ENCODE data around the gene PGGHG.

PGGHG gene

DNA sequence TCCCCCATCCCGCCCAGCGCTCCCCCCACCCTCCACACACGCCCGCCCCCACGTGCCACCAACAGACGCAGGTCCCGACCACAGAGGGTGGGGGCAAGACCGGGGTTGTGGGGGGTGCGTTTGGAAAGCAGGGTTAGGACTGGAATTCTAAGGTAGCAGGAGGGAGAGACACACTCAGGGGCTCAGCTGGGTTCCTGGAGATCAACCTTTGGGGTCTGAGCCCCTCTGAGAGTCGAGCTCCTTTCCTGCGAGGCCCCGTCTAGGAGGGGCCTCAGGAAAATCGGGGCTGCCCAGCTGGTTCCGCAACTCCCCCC lies 429 bp downstream of the PGGHG start:
- TF ChIP-seq POLR2AphosphoS5 (IDR thresholded peaks at IDR 0.05; ENCODE audit: low read depth, low read length): no peak
- TF ChIP-seq POLR2A (IDR thresholded peaks at IDR 0.05; ENCODE audit: low read depth, low read length): no peak
- no peak for TF ChIP-seq TAF1 (IDR thresholded peaks at IDR 0.05; ENCODE audit: borderline replicate concordance, low read depth, low read length)
- DNase-seq (ENCODE audit: insufficient read length) (no peak), FAIRE-seq (peak; percentile 83)

DNA sequence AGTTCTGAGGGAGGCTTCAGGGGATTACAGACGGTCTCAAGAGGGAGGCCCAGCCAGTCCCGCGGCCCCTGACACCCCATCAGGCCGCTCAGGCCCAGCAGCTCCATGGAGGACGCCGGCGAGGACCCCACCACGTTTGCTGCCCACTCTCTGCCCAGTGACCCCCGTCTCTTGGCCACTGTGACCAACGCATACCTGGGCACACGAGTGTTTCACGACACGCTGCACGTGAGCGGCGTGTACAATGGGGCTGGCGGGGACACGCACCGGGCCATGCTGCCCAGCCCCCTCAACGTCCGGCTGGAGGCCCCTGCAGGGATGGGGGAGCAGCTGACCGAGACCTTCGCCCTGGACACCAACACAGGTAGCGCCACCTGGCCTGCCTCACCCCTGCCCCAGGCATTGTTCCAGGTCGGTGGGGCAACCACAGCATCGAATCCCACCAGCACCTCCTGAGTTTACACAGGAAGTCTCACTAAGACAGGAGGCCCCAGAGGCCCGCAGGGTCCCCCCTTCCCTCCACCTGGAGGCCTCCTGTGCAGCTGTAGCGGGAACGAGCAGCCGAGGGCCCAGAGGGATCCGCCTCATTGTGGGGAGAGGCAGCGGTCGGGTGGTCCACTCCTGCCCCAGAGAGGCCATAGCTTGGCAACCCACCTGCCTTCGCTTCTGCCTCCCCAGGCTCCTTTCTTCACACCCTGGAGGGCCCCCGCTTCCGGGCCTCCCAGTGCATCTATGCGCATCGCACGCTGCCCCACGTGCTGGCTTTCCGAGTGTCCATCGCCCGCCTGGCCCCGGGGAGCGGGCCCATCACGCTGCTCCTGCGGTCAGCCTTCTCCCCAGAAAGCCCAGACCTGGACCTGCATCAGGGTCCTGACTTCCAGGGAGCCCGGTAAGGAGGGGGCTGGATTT lies 1.0 kb downstream of the PGGHG start:
- FAIRE-seq (no peak), DNase-seq (ENCODE audit: insufficient read length) (no peak)
- TF ChIP-seq POLR2AphosphoS5 (IDR thresholded peaks at IDR 0.05; ENCODE audit: low read depth, low read length) (no peak), TAF1 (IDR thresholded peaks at IDR 0.05; ENCODE audit: borderline replicate concordance, low read depth, low read length) (no peak), POLR2A (IDR thresholded peaks at IDR 0.05; ENCODE audit: low read depth, low read length) (no peak)

DNA sequence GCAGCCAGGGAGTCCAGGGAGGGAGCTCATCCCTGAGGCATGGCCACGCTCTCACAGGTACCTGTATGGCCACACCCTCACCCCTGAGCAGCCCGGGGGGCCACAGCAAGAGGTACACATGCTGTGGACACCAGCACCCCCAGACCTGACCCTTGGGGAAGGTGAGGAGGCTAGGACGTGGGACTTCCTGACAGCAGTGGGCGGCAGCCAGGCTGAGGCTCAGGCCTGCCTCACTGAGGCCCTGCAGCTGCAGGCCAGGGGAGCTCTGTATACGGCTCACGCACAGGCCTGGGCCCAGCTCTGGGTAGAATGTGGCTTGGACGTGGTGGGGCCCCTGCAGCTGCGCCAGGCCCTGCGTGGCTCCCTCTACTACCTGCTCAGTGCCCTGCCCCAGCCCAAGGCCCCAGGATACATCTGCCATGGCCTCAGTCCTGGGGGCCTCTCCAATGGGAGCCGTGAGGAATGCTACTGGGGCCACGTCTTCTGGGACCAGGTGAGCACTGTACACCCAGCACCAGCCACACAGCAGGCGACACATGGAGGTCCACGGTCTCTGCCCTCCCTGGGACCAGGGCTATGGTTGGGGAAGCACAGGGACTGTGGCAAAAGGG lies 1.8 kb downstream of the PGGHG start:
- no peak for TF ChIP-seq POLR2AphosphoS5 (IDR thresholded peaks at IDR 0.05; ENCODE audit: low read depth, low read length)
- TF ChIP-seq TAF1 (IDR thresholded peaks at IDR 0.05; ENCODE audit: borderline replicate concordance, low read depth, low read length): no peak
- no peak for TF ChIP-seq POLR2A (IDR thresholded peaks at IDR 0.05; ENCODE audit: low read depth, low read length)
- no peak for FAIRE-seq

DNA sequence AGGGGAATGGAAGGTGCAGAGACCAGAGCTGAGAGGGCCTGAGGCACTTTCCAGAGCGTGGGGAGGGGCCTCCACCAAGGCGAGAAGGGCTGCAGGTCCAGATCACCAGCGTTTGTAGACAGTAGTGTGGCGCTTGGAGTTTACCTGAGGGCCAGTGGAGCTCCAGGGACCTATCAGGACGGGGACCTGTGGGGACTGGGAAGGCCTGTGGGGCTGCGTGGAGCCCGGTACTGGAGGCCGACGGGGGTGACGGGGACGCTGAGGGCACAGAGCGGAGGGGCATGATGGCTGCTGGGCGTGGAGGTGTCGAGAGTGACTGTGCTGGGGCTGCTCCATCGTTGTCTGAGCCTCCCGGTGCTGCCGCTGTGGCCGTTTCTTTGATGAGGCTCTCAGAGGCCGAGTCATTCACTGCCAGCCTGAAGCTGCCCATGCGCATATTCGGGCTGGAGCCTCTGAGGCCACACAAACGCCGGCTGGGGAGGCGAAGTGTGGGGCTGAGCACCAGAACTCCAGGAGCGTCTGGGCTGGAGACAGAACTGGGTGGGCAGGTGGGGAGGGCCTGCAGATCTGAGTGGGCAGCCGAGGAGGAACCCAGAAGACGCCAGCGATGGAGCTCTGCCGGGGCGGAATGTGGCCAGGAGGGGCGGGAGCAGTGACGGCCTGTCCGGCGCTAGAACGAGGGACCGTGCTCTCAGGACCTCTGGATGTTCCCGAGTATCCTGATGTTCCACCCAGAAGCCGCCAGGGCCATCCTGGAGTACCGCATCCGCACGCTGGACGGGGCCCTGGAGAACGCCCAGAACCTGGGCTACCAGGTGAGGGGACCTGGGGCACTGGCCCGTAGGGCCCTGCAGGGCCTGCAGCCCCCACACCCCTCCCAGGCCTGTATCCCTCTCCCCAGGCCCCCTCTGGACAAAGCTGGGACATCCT lies 2.6 kb downstream of the PGGHG start:
- FAIRE-seq (no peak), DNase-seq (ENCODE audit: insufficient read length) (no peak)
- no peak for TF ChIP-seq POLR2AphosphoS5 (IDR thresholded peaks at IDR 0.05; ENCODE audit: low read depth, low read length)
- no peak for TF ChIP-seq TAF1 (IDR thresholded peaks at IDR 0.05; ENCODE audit: borderline replicate concordance, low read depth, low read length)
- no peak for TF ChIP-seq POLR2A (IDR thresholded peaks at IDR 0.05; ENCODE audit: low read depth, low read length)

More for the DNA sequence above, 1.8 kb downstream of the PGGHG start:
- no peak for DNase-seq (ENCODE audit: insufficient read length)

DNA sequence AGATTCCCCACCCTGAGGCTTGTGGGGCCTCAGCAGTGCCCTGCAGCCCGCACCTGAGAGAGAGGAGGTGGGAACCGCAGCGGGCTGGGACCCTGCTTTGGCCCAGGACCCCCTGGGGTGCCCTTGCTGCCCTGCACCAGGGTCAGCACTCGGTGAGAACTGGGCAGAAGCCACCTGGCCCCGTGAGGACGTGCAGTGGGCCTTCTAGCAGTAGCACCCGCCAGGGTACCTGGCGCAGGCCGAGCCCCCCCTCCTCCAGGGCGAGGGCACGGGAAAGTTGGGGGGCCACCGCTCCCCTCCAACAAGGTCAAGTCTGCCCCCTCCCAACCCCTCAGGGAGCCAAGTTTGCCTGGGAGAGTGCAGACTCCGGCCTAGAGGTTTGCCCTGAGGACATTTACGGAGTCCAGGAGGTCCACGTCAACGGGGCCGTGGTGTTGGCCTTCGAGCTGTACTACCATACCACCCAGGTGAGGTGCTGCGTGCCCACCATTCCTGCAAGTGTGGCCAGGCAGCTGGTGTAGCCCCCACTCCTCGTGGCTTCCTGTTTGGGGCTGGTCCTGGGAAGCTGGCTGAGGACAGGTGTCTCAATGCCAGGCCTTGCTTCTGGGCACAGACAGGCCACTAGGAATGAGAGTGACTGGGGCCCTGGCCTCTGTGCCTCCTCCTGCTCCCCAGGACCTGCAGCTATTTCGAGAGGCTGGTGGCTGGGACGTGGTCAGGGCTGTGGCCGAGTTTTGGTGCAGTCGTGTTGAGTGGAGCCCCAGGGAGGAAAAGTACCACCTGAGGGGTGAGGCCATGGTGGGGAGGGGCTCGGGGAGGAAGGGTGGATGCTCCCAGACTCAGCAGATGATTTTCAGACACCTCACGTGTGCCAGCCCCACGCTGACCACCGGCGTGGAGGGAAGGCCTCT lies 3.5 kb downstream of the PGGHG start:
- FAIRE-seq (no peak), DNase-seq (ENCODE audit: insufficient read length) (no peak)
- TF ChIP-seq TAF1 (IDR thresholded peaks at IDR 0.05; ENCODE audit: borderline replicate concordance, low read depth, low read length): no peak
- no peak for TF ChIP-seq POLR2AphosphoS5 (IDR thresholded peaks at IDR 0.05; ENCODE audit: low read depth, low read length)
- no peak for TF ChIP-seq POLR2A (IDR thresholded peaks at IDR 0.05; ENCODE audit: low read depth, low read length)

DNA sequence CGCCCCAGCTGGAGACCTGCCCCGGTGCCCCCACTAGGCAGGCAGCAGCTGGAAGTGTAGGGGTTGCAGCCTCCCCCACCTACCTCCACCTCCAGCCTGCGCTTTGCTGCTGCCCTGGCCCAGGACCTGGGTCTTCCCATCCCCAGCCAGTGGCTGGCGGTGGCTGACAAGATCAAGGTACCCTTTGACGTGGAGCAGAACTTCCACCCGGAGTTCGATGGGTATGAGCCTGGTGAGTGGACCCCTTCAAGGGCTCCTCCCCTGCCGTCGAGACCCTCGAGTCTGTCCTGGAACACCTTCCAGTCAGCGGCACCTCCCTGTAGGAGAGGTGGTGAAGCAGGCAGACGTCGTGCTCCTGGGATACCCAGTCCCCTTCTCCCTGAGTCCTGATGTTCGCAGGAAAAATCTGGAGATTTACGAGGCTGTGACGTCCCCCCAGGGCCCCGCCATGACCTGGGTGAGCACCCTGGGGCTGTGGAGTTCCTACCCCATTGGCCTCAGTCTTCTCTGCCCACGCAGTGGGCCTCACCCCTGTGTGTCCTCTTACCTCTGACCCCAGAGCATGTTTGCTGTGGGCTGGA lies 4.4 kb downstream of the PGGHG start:
- DNase-seq (ENCODE audit: insufficient read length): no peak
- no peak for TF ChIP-seq TAF1 (IDR thresholded peaks at IDR 0.05; ENCODE audit: borderline replicate concordance, low read depth, low read length)
- TF ChIP-seq POLR2AphosphoS5 (IDR thresholded peaks at IDR 0.05; ENCODE audit: low read depth, low read length): no peak
- no peak for TF ChIP-seq POLR2A (IDR thresholded peaks at IDR 0.05; ENCODE audit: low read depth, low read length)
- FAIRE-seq: no peak

- no peak for DNase-seq (ENCODE audit: insufficient read length)
- no peak for FAIRE-seq
- no peak for TF ChIP-seq TAF1 (IDR thresholded peaks at IDR 0.05; ENCODE audit: borderline replicate concordance, low read depth, low read length)
- TF ChIP-seq POLR2AphosphoS5 (IDR thresholded peaks at IDR 0.05; ENCODE audit: low read depth, low read length): no peak
- no peak for TF ChIP-seq POLR2A (IDR thresholded peaks at IDR 0.05; ENCODE audit: low read depth, low read length)
Measured at GRCh38 chr11:293852-294661, 5.1 kb downstream of the PGGHG start.

- TF ChIP-seq POLR2A (IDR thresholded peaks at IDR 0.05; ENCODE audit: low read depth, low read length): no peak
- no peak for TF ChIP-seq POLR2AphosphoS5 (IDR thresholded peaks at IDR 0.05; ENCODE audit: low read depth, low read length)
- TF ChIP-seq TAF1 (IDR thresholded peaks at IDR 0.05; ENCODE audit: borderline replicate concordance, low read depth, low read length): no peak
- no peak for FAIRE-seq
- no peak for DNase-seq (ENCODE audit: insufficient read length)
Measured at GRCh38 chr11:294780-295179, 5.9 kb downstream of the PGGHG start.

DNA sequence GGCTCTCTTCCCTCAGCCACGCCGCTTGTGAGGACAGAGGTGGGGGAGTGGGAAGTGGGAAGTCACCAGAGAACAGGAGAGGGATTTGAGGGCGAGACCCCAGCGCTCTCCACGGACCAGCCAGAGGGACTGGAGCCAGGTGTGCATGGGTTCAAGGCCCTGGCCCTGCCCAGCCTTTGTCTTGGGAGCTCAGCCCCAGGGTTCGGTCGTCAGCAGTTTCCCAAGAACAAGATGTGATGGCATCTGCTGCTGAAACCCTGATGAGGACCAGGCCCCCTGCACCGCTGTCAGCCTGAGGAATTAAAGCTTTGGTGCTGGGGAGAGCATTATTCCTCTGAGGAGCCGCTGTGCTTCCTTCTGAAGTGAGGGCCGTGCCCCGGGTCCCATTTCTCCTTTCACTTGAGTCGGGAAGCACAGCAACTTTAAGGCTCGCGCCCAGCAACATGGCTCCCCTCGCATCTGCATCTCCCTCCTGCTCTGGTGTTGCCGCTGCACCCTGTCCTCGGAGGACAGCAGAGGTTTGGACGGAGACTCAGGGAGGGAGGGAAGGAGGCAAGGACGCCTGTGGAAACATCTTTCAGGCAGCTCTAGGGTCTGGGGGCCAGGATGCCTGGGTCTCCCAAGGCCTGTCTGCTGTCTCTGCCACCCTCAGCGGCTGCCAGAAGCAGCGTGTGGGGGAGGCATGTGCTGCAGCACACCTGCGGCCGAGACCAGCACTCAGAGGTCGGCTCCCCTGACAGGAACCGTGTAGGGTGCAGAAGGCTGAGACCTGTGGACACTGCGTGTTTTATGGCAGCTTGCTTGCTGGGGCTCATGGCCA lies 6.6 kb downstream of the PGGHG start:
- TF ChIP-seq POLR2AphosphoS5 (IDR thresholded peaks at IDR 0.05; ENCODE audit: low read depth, low read length) (no peak), TAF1 (IDR thresholded peaks at IDR 0.05; ENCODE audit: borderline replicate concordance, low read depth, low read length) (no peak), POLR2A (IDR thresholded peaks at IDR 0.05; ENCODE audit: low read depth, low read length) (no peak)
- DNase-seq (ENCODE audit: insufficient read length) (no peak), FAIRE-seq (no peak)
